Erythroblast (primary cell): ENCODE results near the gene C1orf87.

Experiments used
- GATA1 ChIP-seq: IDR thresholded peaks from 2 replicates; pipeline ENCODE4 v1.6.1; 2011; ENCODE audit warnings: low read depth, mild to moderate bottlenecking, control low read depth, low read length, moderate library complexity
- POLR2A ChIP-seq: IDR thresholded peaks from 2 replicates; pipeline ENCODE4 v1.6.1; 2011; ENCODE audit warnings: mild to moderate bottlenecking, low read length

DNA sequence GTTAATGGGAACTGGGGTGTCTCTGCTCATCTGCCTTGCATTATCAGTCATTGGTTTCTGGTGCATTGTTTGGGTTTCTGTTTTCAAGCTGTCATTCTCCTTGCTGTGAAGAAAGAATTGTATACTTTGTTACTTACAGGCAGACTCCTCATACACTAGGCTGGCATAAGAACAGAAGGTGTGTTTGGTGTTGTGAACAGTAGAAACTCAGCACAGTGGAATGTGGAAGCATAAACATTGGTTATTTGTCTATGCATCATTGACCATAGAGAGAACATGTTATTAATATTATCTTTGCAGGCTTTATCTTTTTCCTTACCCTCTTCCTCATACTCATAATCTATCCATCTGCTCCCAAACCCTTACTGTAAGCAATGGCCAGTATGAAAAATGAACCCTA lies 18.2 kb downstream of the C1orf87 start:
- TF ChIP-seq POLR2A: no peak
- TF ChIP-seq GATA1: no peak
